ENCODE data around the gene SDR42E1.
"Not testable (repeated sequence)": the region's sequence is repeated elsewhere in the genome, so short reads cannot be mapped to it uniquely, and the experiment has no call there.

- TF ChIP-seq CTCF (conservative IDR thresholded peaks at IDR 0.05; ENCODE audit: low read length); EZH2phosphoT487 (IDR thresholded peaks at IDR 0.05; ENCODE audit: borderline replicate concordance): not testable (repeated sequence)
These were observed 33.8 kb downstream of the SDR42E1 start for GRCh38 chr16:81977335-81977942.
